Lung (tissue), 12 donors: ENCODE data around the gene PKN2. TPM values are rescaled to one million over a fixed set of nuclear protein-coding genes. Genes with fewer than 3 reads are reported as not detected.
A peak's percentile ranks its signal among the peaks of the same experiment; 100 is the strongest.

Experiments used
- ATAC-seq: fragments of 200-7000 bp; cut with Tn5 transposase; one replicate; pipeline ENCODE4 v1.9.1; 2020; ENCODE audit warnings: moderate number of reproducible peaks; ENCODE audit not compliant: insufficient read depth, low FRiP score
- DNase-seq, 3 donors: peaks; one replicate each; pipeline ENCODE4 v3.0.0-alpha.2; 2013 to 2017
- H3K27ac ChIP-seq, 2 donors: one replicate each; pipeline ENCODE4 v1.5.1; 2013; ENCODE audit warnings: mild to moderate bottlenecking in 2 of 2, moderate library complexity in 2 of 2, control low read depth in 1 of 2, inconsistent platforms in 1 of 2, low read depth in 1 of 2, low read length in 1 of 2
- H3K27me3 ChIP-seq, 3 donors: one replicate each; pipeline ENCODE4 v1.5.1; 2013; ENCODE audit warnings: low read length in 2 of 3; ENCODE audit not compliant: control insufficient read depth in 3 of 3, insufficient read depth in 3 of 3
- H3K36me3 ChIP-seq, 4 donors: one replicate each; pipeline ENCODE4 v1.5.1; 2013; ENCODE audit warnings: low read length in 4 of 4, mild to moderate bottlenecking in 1 of 4, moderate library complexity in 1 of 4; ENCODE audit not compliant: control insufficient read depth in 4 of 4, insufficient read depth in 4 of 4
- H3K4me1 ChIP-seq, 5 donors: one replicate each; pipeline ENCODE4 v1.5.1; 2013; ENCODE audit warnings: low read length in 5 of 5, mild to moderate bottlenecking in 2 of 5, moderate library complexity in 1 of 5; ENCODE audit not compliant: control insufficient read depth in 5 of 5, insufficient read depth in 5 of 5
- H3K4me3 ChIP-seq: one replicate; pipeline ENCODE4 v1.5.1; 2013; ENCODE audit warnings: mild to moderate bottlenecking, control low read depth, moderate library complexity
- H3K9ac ChIP-seq, 2 donors: one replicate each; pipeline ENCODE4 v1.5.1; 2013; ENCODE audit warnings: low read length in 2 of 2, control low read depth in 1 of 2; ENCODE audit not compliant: insufficient read depth in 1 of 2
- H3K9me3 ChIP-seq, 4 donors: one replicate each; pipeline ENCODE4 v1.5.1; 2013; ENCODE audit warnings: low read length in 3 of 4, mild to moderate bottlenecking in 1 of 4, moderate library complexity in 1 of 4; ENCODE audit not compliant: control insufficient read depth in 4 of 4, insufficient read depth in 3 of 4
- WGBS, 2 donors: extraction: QIAGEN DNeasy Blood & Tissue Kit; methylation state at CpG; one replicate each; pipeline ENCODE4 v1.1.7; 2013; 5-methylcytosine and 5-hydroxymethylcytosine counted together
- polyA plus RNA-seq, 2 donors: library from polyadenylated mRNA; stranded (reverse); fragments of 200-250 nt; gene quantifications; one replicate each; pipeline ENCODE4 v1.2.1, GENCODE V29; 2013
- total RNA-seq, 2 donors: library from RNA; depleted of rRNA in 1 of 2; stranded (reverse); fragments of >200 nt in 1 of 2; gene quantifications; one replicate each; pipeline ENCODE4 v1.2.1, GENCODE V29; 2014 to 2021
- TF ChIP-seq, protein P1 (sequence below): IDR thresholded peaks from 2 replicates; pipeline ENCODE4 v1.5.1; 2012; ENCODE audit warnings: mild to moderate bottlenecking; ENCODE audit errors: control extremely low read depth, extremely low read depth
- donor health status: control.
- donor health status: control.
- donor health status: Bipolar disorder and iron deficiency.
- donor health status: healthy.
- donor health status: DM: yes; HTN: yes; CAD: no.

The PKN2 gene
- total and polyA plus RNA-seq, 4 donors: 9.5 to 130 (median 24.8) TPM

DNA sequence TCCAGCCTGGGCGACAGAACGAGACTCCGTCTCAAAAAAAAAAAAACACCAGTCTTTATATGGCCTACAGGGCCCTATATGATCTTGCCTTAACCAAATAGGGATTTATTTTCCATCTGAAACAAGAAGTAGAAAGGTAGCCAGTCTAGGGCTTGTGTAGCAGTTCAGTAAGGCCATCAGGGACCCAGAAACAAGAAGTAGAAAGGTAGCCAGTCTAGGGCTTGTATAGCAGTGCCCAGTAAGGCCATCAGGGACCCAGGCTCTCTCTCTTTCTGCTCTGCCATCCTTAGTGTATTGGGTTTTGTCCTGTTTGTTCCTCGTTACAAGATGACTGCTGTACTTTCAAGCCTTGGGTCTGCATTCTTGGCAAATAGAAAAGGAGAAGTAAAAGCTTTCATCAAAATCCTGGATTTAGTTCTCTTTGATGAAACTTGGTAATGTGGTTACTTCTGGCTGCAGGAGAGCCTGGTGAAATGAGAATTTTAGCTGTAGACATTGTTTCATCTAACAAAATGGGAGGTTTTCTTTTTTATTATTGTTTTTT, 46.1 kb downstream of the PKN2 start:
- Histone ChIP-seq H3K9ac (peak overlapping the region in 1 of 2 donors; percentile 59), H3K27ac (peak overlapping the region in 1 of 2 donors; percentile 21), H3K4me1 (peaks cover 0 to 23% (median 10%) of the 10 kb centered on the region in 5 donors), H3K9me3 (peaks cover 0 to 3% (median 0%) of the 10 kb centered on the region in 4 donors), H3K27me3 (no peaks in the 10 kb centered on the region), H3K36me3 (peaks cover 0 to 7% (median 6%) of the 10 kb centered on the region in 4 donors), H3K4me3 (no peak overlapping the region)
- no peak for ATAC-seq
- no peak for DNase-seq
- WGBS, 2 donors: 56 to 82% methylated on average over 4 of the region's 4 CpGs
- TF ChIP-seq, protein P1, sequence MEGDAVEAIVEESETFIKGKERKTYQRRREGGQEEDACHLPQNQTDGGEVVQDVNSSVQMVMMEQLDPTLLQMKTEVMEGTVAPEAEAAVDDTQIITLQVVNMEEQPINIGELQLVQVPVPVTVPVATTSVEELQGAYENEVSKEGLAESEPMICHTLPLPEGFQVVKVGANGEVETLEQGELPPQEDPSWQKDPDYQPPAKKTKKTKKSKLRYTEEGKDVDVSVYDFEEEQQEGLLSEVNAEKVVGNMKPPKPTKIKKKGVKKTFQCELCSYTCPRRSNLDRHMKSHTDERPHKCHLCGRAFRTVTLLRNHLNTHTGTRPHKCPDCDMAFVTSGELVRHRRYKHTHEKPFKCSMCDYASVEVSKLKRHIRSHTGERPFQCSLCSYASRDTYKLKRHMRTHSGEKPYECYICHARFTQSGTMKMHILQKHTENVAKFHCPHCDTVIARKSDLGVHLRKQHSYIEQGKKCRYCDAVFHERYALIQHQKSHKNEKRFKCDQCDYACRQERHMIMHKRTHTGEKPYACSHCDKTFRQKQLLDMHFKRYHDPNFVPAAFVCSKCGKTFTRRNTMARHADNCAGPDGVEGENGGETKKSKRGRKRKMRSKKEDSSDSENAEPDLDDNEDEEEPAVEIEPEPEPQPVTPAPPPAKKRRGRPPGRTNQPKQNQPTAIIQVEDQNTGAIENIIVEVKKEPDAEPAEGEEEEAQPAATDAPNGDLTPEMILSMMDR: no peak

DNA sequence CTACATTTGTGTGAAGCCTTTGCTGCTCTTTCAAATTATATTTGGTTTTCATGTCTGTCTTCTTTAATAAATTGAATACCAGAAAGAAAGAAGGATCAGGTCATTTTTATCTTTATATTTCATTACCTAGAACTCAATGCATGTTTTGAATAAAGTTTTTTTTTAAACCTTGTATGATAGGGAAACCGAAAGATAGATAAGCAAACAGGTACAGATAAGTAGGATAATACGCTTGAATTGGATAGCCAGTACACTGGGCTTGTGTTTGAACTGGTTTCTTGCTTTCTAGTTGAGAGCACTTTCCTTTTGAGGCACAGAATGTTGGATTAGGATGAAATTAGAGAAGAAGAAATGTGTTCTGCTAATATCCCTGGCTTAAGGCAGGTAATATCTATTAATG, 46.9 kb downstream of the PKN2 start:
- no peak overlapping the region for H3K9ac ChIP-seq
- peaks cover 0 to 9% (median 6%) of the 10 kb centered on the region in 4 donors for H3K36me3 ChIP-seq
- peaks cover 0 to 23% (median 10%) of the 10 kb centered on the region in 5 donors for H3K4me1 ChIP-seq
- ATAC-seq: no peak
- no peaks in the 10 kb centered on the region for H3K27me3 ChIP-seq
- peaks cover 0 to 7% (median 0%) of the 10 kb centered on the region in 4 donors for H3K9me3 ChIP-seq
- TF ChIP-seq, protein P1: no peak
- H3K4me3 ChIP-seq: no peak overlapping the region
- H3K27ac ChIP-seq: no peak overlapping the region
- 61 to 87% methylated on average over 2 of the region's 2 CpGs for WGBS, 2 donors
- DNase-seq: no peak

DNA sequence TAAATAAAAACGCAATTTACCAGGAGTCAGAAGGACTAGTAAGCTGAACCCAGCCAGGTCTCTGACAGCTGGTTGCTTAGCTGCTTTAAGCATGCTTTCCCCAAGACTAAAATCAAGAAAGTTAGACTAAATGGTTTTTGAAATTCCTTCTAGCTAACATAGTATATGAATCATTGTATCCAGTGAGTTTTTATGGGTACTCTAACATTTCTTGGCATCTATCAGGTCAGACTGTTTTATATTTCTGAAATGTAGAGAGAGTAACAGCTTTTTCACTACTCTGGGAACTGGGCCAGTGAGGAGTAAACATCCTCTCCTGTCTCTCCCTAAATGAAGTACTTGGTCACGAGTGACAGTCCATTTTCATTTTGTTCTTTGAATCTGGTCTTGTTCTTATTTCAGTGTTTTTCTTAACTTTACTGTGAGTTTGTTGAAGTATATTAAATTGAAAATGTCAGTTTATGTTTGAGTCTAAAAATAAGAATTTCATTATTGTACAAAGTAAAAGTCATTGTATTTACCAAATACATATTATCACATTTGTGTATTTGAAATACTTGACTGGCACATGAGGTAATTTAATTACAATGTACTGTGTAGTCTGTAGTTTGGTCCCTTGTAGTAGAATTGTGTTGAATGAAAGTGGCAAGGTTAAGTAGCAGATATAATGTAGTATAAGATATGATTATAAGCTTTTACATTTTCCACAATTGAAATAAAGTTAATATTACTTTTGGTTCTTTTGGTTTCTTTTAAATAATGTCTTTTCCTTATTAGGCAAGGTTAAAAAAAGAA, 47.6 kb downstream of the PKN2 start:
- ATAC-seq (no peak), DNase-seq (peak; percentile 83 to 98 (median 97))
- peaks cover 0 to 23% (median 10%) of the 10 kb centered on the region in 5 donors for H3K4me1 ChIP-seq
- TF ChIP-seq, protein P1: no peak
- H3K9me3 ChIP-seq: peaks cover 0 to 14% (median 0%) of the 10 kb centered on the region in 4 donors
- H3K36me3 ChIP-seq: peaks cover 0 to 16% (median 8%) of the 10 kb centered on the region in 4 donors
- WGBS, 2 donors: 15 to 43% methylated on average over 2 of the region's 2 CpGs
- H3K9ac ChIP-seq: no peak overlapping the region
- no peaks in the 10 kb centered on the region for H3K27me3 ChIP-seq
- no peak overlapping the region for H3K27ac ChIP-seq
- no peak overlapping the region for H3K4me3 ChIP-seq
